Subcutaneous abdominal adipose tissue (tissue), 5 donors: ENCODE measurements around the gene BMP7.

Experiments
- H3K27ac ChIP-seq: one replicate; pipeline ENCODE4 v1.7.0; 2013; ENCODE audit warnings: low read depth, mild to moderate bottlenecking, inconsistent platforms, low read length, moderate library complexity
- H3K27me3 ChIP-seq, 5 donors: one replicate each; pipeline ENCODE4 v1.7.0; 2013; ENCODE audit warnings: low read length in 5 of 5, inconsistent platforms in 1 of 5; ENCODE audit not compliant: control insufficient read depth in 5 of 5, insufficient read depth in 4 of 5
- H3K36me3 ChIP-seq, 5 donors: one replicate each; pipeline ENCODE4 v1.7.0; 2013; ENCODE audit warnings: low read length in 5 of 5; ENCODE audit not compliant: control insufficient read depth in 5 of 5, insufficient read depth in 5 of 5
- H3K4me1 ChIP-seq, 5 donors: one replicate each; pipeline ENCODE4 v1.7.0; 2013; ENCODE audit warnings: low read length in 5 of 5, mild to moderate bottlenecking in 3 of 5, moderate library complexity in 1 of 5; ENCODE audit not compliant: control insufficient read depth in 5 of 5, insufficient read depth in 5 of 5
- H3K4me3 ChIP-seq, 5 donors: one replicate each; pipeline ENCODE4 v1.7.0; 2013; ENCODE audit warnings: low read length in 5 of 5, low read depth in 1 of 5
- H3K9ac ChIP-seq, 5 donors: one replicate each; pipeline ENCODE4 v1.7.0; 2013; ENCODE audit warnings: low read length in 5 of 5, mild to moderate bottlenecking in 4 of 5, moderate library complexity in 3 of 5
- H3K9me3 ChIP-seq, 5 donors: one replicate each; pipeline ENCODE4 v1.7.0; 2013; ENCODE audit warnings: low read length in 5 of 5; ENCODE audit not compliant: control insufficient read depth in 5 of 5
- donor health status: healthy.
- donor health status: healthy.
- donor health status: healthy.
- donor health status: healthy.
- donor health status: healthy.

BMP7 gene

GRCh38 chr20:57223648-57224489 is 42.6 kb downstream of the BMP7 start:
- Histone ChIP-seq H3K27ac (no peak overlapping the region), H3K27me3 (peaks cover 0 to 44% (median 8%) of the 10 kb centered on the region in 5 donors), H3K9ac (no peak overlapping the region), H3K4me3 (no peak overlapping the region), H3K4me1 (peaks cover 3 to 17% (median 10%) of the 10 kb centered on the region in 5 donors), H3K9me3 (no peaks in the 10 kb centered on the region), H3K36me3 (no peaks in the 10 kb centered on the region)

GRCh38 chr20:57222631-57222950 is 43.9 kb downstream of the BMP7 start:
- Histone ChIP-seq H3K9me3 (no peaks in the 10 kb centered on the region), H3K27me3 (peaks cover 0 to 41% (median 8%) of the 10 kb centered on the region in 5 donors), H3K9ac (no peak overlapping the region), H3K4me3 (no peak overlapping the region), H3K4me1 (peaks cover 3 to 17% (median 10%) of the 10 kb centered on the region in 5 donors), H3K27ac (no peak overlapping the region), H3K36me3 (no peaks in the 10 kb centered on the region)

GRCh38 chr20:57221916-57222630 is 44.4 kb downstream of the BMP7 start:
- Histone ChIP-seq H3K9ac (no peak overlapping the region), H3K4me3 (no peak overlapping the region), H3K36me3 (no peaks in the 10 kb centered on the region), H3K9me3 (no peaks in the 10 kb centered on the region), H3K27me3 (peaks cover 0 to 41% (median 8%) of the 10 kb centered on the region in 5 donors), H3K27ac (no peak overlapping the region), H3K4me1 (peaks cover 3 to 17% (median 10%) of the 10 kb centered on the region in 5 donors)

- no peak overlapping the region for H3K4me3 ChIP-seq
- H3K9me3 ChIP-seq: no peaks in the 10 kb centered on the region
- peaks cover 1 to 17% (median 10%) of the 10 kb centered on the region in 5 donors for H3K4me1 ChIP-seq
- no peak overlapping the region for H3K9ac ChIP-seq
- no peak overlapping the region for H3K27ac ChIP-seq
- peaks cover 0 to 39% (median 8%) of the 10 kb centered on the region in 5 donors for H3K27me3 ChIP-seq
- no peaks in the 10 kb centered on the region for H3K36me3 ChIP-seq
Measured at GRCh38 chr20:57220337-57221145, 45.9 kb downstream of the BMP7 start.

- H3K4me1 ChIP-seq: peaks cover 0 to 8% (median 6%) of the 10 kb centered on the region in 5 donors
- no peak overlapping the region for H3K4me3 ChIP-seq
- no peaks in the 10 kb centered on the region for H3K9me3 ChIP-seq
- H3K9ac ChIP-seq: no peak overlapping the region
- H3K27ac ChIP-seq: no peak overlapping the region
- peaks cover 0 to 36% (median 6%) of the 10 kb centered on the region in 5 donors for H3K27me3 ChIP-seq
- H3K36me3 ChIP-seq: no peaks in the 10 kb centered on the region
Measured at GRCh38 chr20:57219071-57219677, 47.3 kb downstream of the BMP7 start.

- H3K4me1 ChIP-seq: peaks cover 0 to under 1% (median 0%) of the 10 kb centered on the region in 5 donors
- no peak overlapping the region for H3K27ac ChIP-seq
- H3K4me3 ChIP-seq: no peak overlapping the region
- no peak overlapping the region for H3K9ac ChIP-seq
- H3K36me3 ChIP-seq: no peaks in the 10 kb centered on the region
- peaks cover 0 to 33% (median 6%) of the 10 kb centered on the region in 5 donors for H3K27me3 ChIP-seq
- H3K9me3 ChIP-seq: no peaks in the 10 kb centered on the region
Measured at GRCh38 chr20:57218489-57218888, 48.0 kb downstream of the BMP7 start.

GRCh38 chr20:57217802-57218201 is 48.6 kb downstream of the BMP7 start:
- no peaks in the 10 kb centered on the region for H3K9me3 ChIP-seq
- no peaks in the 10 kb centered on the region for H3K36me3 ChIP-seq
- H3K9ac ChIP-seq: no peak overlapping the region
- peaks cover 0 to 28% (median 8%) of the 10 kb centered on the region in 5 donors for H3K27me3 ChIP-seq
- H3K4me1 ChIP-seq: peaks cover 0 to 3% (median under 1%) of the 10 kb centered on the region in 5 donors
- no peak overlapping the region for H3K4me3 ChIP-seq
- no peak overlapping the region for H3K27ac ChIP-seq

GRCh38 chr20:57216669-57217068 is 49.8 kb downstream of the BMP7 start:
- Histone ChIP-seq H3K27me3 (peaks cover 0 to 27% (median 5%) of the 10 kb centered on the region in 5 donors), H3K36me3 (no peaks in the 10 kb centered on the region), H3K4me1 (peaks cover 0 to 13% (median 8%) of the 10 kb centered on the region in 5 donors), H3K27ac (no peak overlapping the region), H3K4me3 (no peak overlapping the region), H3K9ac (no peak overlapping the region), H3K9me3 (no peaks in the 10 kb centered on the region)

GRCh38 chr20:57215826-57216471 is 50.5 kb downstream of the BMP7 start:
- Histone ChIP-seq H3K27ac (no peak overlapping the region), H3K9ac (no peak overlapping the region), H3K4me3 (no peak overlapping the region), H3K9me3 (no peaks in the 10 kb centered on the region), H3K4me1 (peaks cover 0 to 13% (median 8%) of the 10 kb centered on the region in 5 donors), H3K36me3 (no peaks in the 10 kb centered on the region), H3K27me3 (peaks cover 0 to 28% (median 7%) of the 10 kb centered on the region in 5 donors)
